SK-MEL-5 (cell line): ENCODE results near the gene CRELD1. TPM values are rescaled to one million over a fixed set of nuclear protein-coding genes. Genes with fewer than 3 reads are reported as not detected.
"Not testable (repeated sequence)": the region's sequence is repeated elsewhere in the genome, so short reads cannot be mapped to it uniquely, and the experiment has no call there.

Experiments
- DNase-seq: peaks from one replicate; pipeline ENCODE4 v3.0.0-alpha.2; 2016; ENCODE audit warnings: low read depth, low spot score
- in situ Hi-C: cut with HindIII; loops from 2 replicates; pipeline ENCODE4 v1.10.0; 2016; ENCODE audit warnings: low sequenced_read_pairs, high pct_unique_total_duplicates, low pct_unique_long_range_greater_than_20kb
- total RNA-seq: library from RNA; depleted of rRNA; stranded (reverse); fragments of >200 nt; shearing (Covaris generic); gene quantifications from 2 replicates; pipeline ENCODE4 v1.2.3, GENCODE V29; 2014

CRELD1 gene
- total RNA-seq, 1 experiment from 2014 or later = 50.2 TPM

DNA sequence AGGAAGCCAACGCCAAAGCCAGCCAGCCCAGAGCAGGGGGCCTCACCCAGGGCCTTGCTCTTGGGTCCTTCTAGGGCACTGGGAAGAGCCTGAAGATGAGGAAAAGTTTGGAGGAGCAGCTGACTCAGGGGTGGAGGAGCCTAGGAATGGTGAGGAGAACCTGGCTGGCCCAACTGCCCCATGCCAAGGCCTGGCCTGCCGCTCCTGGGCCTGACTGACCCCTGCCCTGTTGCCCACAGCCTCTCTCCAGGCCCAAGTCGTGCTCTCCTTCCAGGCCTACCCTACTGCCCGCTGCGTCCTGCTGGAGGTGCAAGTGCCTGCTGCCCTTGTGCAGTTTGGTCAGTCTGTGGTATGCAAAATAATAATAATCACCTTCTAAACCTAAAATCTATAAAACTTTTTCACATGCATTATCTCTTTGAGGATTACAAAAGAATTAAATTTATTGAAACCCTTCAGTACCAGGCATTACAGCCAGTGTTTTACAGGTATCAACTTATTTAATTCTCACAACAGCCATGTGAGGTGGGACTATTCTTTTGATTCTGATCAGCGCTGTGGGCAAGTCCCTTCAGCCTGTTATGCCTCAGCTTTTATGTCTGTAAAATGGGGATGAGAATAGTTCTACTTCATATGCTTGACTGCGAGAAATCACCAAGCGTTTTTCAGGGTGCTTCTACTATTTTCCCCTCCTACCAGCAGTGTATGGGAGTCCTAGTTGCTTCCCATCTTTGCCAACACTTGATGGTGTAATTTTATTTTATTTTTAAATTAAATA is 15.2 kb upstream of the CRELD1 start:
- in situ Hi-C loops = no loop called here
- no peak for DNase-seq

DNA sequence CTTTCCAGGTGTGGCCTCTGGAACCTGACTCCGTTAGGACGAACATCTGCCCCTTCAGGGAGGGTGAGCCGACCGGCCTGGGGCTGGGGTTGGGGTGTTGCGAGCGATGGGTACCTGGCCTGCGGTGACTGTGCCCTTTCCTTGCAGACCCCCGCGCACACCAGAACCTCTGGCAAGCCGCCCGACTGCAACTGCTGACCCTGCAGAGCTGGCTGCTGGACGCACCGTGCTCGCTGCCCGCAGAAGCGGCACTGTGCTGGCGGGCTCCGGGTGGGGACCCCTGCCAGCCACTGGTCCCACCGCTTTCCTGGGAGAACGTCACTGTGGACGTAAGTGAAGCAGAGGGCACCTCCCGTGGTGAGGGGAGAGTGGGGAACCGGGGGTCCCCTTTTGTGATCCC is 5.5 kb upstream of the CRELD1 start:
- no peak for DNase-seq
- in situ Hi-C loops = no loop called here

DNA sequence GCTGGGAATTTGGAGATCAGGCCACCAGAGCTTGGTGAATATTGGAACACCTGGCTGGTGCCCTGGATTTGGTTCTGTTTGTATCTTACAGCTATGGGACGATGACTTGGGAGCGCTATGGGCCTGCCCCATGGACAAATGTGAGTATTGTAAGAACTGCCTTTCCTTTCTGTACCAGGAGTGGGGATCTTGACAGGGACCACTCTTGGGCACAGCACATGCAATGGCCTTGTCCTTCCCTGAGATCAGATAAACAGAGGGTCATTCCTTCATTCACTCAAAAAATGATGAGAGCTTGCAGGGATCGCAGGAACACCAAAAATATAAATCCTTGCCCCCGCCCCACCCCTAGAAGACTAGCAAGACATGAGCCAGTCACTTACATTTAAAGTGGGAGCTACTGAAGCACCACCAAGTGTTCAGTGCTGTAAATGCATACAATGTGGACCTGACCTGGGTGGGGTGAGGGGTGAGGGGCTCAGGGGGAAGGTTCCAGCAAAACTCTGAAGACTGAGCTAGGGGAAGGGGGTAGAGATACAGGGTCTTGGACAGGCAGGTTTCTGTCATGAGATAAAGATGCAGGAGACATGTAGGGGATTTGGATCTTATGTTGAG is 2.7 kb upstream of the CRELD1 start:
- DNase-seq = peak; percentile 50
- in situ Hi-C loops = no loop called here

DNA sequence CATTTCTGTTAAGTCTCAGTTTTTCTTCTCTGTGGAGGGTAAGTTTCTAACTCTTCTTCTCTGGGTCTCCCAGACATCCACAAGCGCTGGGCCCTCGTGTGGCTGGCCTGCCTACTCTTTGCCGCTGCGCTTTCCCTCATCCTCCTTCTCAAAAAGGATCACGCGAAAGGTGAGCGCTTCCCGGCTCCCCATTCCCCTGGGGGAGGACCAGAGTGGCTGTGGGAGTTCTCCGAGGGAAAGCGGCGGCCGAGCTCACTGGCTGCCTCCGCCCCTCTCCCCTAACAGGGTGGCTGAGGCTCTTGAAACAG is 1.1 kb upstream of the CRELD1 start:
- DNase-seq = no peak
- in situ Hi-C loops = no loop called here

DNA sequence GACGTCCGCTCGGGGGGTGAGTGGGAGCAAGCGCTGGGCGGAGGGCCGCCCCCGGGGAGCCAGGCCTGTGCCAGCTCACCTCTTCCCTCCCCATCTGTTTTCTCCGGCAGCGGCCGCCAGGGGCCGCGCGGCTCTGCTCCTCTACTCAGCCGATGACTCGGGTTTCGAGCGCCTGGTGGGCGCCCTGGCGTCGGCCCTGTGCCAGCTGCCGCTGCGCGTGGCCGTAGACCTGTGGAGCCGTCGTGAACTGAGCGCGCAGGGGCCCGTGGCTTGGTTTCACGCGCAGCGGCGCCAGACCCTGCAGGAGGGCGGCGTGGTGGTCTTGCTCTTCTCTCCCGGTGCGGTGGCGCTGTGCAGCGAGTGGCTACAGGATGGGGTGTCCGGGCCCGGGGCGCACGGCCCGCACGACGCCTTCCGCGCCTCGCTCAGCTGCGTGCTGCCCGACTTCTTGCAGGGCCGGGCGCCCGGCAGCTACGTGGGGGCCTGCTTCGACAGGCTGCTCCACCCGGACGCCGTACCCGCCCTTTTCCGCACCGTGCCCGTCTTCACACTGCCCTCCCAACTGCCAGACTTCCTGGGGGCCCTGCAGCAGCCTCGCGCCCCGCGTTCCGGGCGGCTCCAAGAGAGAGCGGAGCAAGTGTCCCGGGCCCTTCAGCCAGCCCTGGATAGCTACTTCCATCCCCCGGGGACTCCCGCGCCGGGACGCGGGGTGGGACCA is 632 bp upstream of the CRELD1 start:
- in situ Hi-C loops = no loop called here
- DNase-seq = peak; percentile 70

DNA sequence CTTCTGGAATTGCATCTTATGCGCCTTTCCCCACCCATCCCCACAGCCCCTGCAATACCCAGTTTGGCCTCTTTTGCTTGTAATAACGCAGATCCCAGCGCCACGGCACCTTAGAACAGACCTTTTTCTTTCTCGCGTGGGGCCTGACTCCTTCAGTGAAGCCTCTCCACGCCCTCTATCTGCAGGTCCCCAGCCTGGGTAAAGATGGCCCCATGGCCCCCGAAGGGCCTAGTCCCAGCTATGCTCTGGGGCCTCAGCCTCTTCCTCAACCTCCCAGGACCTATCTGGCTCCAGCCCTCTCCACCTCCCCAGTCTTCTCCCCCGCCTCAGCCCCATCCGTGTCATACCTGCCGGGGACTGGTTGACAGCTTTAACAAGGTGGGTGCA is 594 bp downstream of the CRELD1 start:
- no peak for DNase-seq
- in situ Hi-C loops = no loop called here

DNA sequence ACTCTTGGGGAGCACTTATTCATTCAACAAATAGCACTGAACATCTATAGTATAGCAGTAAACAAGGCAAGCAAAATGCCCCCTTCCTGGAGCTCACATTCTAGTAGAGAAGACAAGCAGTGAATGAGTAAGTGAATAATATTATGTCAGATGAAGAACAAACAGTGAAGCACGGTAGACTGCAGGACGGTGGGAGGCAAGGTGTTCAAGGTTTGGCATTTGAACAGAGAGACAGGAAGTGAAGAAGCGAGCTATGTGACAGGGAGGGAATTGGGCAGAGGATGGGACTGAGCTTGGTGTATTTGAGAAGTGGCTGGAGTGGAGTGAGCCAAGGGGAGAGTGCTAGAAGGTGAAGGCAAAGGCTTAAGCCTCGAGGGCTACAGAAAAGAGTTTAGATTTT is 1.4 kb downstream of the CRELD1 start:
- in situ Hi-C loops = no loop called here
- DNase-seq = no peak

DNA sequence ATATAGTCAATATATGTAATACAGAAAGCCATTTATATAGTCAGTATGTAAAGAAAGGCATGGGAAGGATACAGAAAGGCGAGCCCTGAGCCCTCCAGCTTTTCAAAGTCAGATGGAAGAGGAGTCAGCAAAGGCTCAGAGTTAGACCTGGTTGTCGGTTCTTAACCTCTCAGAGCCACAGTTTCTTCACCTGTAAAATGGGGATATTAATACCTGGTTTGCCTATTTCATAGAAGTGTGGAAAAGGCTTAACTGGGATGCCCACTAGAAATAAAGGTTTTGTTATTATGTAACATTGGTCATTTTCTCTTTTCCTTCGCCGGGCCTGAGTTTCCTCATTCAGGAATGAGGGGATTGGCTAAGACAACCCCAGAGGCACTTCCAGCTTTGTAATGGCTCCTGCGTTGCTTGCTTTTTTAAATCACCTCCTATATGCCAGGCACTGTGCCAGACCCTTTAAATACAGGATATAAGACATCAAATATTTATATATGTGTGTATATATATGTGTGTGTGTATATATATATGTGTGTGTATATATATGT is 2.4 kb downstream of the CRELD1 start:
- no peak for DNase-seq

DNA sequence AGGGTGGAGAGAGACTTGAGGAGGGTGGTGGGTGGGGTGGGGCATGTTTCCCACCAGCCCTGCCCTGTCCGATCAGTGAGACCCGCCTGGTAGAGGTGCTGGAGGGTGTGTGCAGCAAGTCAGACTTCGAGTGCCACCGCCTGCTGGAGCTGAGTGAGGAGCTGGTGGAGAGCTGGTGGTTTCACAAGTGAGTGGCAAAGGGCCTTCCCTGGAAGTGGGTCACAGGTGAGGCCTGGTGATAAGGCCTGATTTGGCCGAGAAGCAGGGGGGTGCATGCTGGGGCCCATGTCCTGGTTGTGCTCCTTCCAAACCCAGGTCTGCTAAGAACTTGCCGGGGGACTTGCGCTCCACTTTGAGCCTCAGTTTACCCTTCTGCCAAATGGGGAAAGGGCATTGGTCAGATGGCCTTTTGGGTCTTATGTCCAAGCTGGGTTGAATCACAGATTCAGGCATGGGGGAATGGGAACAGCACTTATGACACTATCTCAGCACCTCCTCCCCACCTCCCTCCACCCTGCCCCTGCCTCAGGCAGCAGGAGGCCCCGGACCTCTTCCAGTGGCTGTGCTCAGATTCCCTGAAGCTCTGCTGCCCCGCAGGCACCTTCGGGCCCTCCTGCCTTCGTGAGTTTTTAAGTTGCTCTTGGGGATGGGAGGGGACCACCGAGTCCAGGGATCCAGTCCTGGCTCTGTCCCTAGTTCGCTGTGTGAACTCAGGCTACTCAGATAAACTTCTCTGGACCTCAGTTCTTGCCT is 4.0 kb downstream of the CRELD1 start:
- no peak for DNase-seq
- in situ Hi-C loops = no loop called here

More for the DNA sequence above, 2.4 kb downstream of the CRELD1 start:
- in situ Hi-C loops = no loop called here

DNA sequence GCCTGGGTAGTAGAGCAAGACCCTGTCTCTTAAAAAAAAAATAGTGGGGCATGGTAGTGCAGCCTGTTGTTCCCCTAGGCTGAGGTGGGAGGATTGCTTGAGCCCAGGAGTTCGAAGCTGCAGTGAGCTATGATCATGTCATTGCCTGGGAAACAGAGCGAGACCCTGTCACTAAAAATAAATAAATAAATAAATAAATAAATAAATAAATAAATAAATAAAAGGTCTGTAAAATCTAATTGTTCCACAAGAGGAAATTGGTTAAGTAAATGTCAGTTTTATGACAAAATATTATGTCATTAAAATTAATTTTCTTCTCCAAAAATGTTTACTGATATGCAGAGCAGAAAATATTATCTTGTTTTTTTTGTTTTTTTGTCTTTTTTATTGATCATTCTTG is 5.3 kb downstream of the CRELD1 start:
- in situ Hi-C loops = no loop called here
- DNase-seq = no peak

DNA sequence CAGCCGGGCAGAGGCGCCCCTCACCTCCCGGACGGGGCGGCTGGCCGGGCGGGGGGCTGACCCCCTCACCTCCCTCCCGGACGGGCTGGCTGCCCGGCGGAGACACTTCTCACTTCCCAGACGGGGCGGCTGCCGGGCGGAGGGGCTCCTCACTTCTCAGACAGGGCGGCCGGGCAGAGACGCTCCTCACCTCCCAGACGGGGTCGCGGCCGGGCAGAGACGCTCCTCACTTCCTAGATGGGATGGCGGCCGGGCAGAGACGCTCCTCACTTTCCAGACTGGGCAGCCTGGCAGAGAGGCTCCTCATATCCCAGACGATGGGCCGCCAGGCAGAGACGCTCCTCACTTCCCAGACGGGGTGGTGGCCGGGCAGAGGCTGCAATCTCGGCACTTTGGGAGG is 6.3 kb downstream of the CRELD1 start:
- in situ Hi-C loops, DNase-seq: not testable (repeated sequence)

DNA sequence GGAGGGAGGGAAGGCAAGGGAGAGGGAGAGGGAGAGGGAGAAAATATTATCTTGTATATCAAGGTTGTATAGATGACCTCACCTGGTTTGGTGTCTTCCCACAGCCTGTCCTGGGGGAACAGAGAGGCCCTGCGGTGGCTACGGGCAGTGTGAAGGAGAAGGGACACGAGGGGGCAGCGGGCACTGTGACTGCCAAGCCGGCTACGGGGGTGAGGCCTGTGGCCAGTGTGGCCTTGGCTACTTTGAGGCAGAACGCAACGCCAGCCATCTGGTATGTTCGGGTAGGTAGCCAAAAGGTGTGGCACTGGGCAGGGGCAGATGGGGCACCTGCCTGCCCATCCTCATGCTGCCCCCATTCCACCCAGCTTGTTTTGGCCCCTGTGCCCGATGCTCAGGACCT is 7.1 kb downstream of the CRELD1 start:
- DNase-seq = no peak
- in situ Hi-C loops = no loop called here

DNA sequence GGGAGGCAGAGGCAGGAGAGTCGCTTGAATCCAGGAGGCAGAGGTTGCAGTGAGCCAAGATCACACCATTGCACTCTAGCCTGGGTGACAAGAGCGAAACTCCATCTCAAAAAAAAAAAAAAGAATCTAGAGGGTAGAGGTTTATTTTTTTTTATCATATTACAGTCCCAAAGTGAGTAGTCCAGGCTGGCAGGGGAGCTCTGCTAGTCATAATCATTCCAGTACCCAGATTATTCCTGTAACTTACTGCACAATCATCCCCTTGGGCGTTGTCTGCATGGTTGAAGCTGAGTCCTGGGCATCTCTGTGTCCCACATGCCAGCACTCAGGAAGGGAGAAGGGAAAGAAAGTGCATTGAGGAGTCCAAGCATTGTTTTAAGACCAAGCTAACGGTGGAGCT is 8.5 kb downstream of the CRELD1 start:
- in situ Hi-C loops = no loop called here
- no peak for DNase-seq

DNA sequence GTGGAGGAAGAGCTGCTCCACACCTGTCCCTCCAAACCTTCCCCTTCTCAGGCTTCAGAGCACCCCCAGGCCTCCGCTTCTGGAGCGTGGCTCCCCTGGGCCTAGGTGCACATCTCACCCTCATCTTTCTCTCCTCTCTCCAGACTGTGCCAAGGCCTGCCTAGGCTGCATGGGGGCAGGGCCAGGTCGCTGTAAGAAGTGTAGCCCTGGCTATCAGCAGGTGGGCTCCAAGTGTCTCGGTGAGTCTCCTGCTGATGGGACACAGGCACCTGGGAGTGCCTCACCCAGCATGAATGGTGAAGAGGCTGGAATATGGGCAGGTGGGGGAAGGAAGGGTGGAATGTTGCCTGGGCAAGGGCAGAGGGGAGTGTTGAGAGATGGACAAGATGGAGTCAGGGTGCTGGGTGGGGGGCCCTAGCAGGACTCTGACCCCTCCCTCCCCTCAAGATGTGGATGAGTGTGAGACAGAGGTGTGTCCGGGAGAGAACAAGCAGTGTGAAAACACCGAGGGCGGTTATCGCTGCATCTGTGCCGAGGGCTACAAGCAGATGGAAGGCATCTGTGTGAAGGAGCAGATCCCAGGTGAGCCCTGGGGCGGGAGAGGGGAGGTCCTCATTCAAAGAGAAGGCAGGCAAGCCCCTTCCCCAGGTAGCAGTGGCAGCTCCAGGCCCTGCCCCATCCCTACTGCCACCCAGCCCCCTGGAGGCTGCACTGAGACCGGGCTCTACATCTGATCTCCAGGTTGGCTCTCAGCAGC is 9.5 kb downstream of the CRELD1 start:
- in situ Hi-C loops = no loop called here

DNA sequence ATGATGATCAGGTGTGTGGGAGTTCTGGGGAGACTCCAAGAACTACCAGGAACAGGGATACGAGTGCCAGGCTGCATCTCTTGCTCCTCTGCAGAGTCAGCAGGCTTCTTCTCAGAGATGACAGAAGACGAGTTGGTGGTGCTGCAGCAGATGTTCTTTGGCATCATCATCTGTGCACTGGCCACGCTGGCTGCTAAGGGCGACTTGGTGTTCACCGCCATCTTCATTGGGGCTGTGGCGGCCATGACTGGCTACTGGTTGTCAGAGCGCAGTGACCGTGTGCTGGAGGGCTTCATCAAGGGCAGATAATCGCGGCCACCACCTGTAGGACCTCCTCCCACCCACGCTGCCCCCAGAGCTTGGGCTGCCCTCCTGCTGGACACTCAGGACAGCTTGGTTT is 10.6 kb downstream of the CRELD1 start:
- no peak for DNase-seq
- in situ Hi-C loops = no loop called here

More for the DNA sequence above, 9.5 kb downstream of the CRELD1 start:
- no peak for DNase-seq

DNA sequence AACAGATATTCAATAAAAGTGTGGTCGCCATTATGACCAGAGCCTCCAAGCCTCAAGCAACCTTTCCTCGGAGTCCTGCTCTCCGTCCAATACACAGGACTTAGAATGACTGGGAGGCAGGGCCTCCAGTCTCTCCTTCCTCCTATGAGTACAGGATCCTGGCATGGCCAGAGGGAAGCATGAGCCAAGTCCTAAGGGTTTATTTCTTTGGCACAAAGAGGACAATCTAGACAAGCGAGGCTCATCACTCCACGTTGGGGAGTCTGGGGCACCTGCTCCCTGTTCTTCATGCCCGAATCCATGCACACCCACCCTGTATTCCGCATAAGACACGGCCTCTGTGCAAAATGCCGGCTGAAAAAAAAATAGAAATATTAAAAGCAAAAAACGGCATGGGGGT is 11.7 kb downstream of the CRELD1 start:
- DNase-seq = no peak
- in situ Hi-C loops = no loop called here
